ENCODE results near the gene PDE1C. TPM values are rescaled to one million over a fixed set of nuclear protein-coding genes. Genes with fewer than 3 reads are reported as not detected.

Gene PDE1C
- total RNA-seq, 2 donors from 2014 or later: 2.1 to 4.0 TPM

- ATAC-seq: no peak
- DNase-seq: no peak
- intact Hi-C loops (cut with DNase I, micrococcal nuclease): no loop called here
These were observed 20.6 kb downstream of the PDE1C start for GRCh38 chr7:32049599-32049998.

GRCh38 chr7:32048970-32049491 lies 21.2 kb downstream of the PDE1C start:
- intact Hi-C loops (cut with DNase I, micrococcal nuclease): no loop called here
- DNase-seq (no peak), ATAC-seq (no peak)

DNA sequence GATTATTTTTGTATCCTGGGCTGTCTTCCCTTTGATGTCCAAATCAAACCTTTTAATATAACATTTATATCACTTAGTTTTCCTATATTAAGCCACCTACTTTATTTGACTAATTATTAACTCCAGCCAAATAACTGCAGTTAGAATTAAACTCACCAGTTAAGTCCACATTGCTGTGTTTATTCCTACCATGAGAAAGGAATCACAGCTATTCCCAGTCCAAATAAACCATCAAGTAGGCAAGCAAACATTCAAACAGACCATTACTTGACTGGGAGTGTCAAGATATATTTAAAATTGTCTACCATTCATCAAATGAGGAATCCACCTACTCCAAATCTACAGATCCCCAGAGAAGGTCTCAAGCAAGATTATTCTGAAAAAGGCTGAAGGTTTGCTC lies 22.4 kb downstream of the PDE1C start:
- no peak for DNase-seq
- intact Hi-C loops (cut with DNase I, micrococcal nuclease): no loop called here
- ATAC-seq: no peak

- intact Hi-C loops (cut with DNase I, micrococcal nuclease): no loop called here
- no peak for DNase-seq
- no peak for ATAC-seq
These were observed 23.1 kb downstream of the PDE1C start for GRCh38 chr7:32047075-32047474.

DNA sequence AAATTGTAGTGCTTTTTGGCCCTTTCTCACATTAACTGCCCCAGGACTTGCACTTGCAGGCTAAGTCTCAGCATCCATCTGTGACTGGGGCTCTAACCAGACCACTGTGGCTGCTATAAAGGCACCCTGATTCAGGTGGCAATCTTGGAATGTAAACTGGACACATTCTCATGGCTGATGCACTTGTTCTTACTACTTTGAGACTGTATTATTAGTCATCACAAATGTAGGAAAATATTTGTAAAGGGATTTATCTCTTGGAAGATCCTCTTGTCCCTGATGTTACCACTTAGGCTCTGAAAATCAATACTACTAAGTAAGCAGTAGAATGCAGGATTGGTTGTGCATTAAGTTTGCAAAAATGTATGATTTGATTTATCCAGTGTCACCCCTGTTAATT lies 25.0 kb downstream of the PDE1C start:
- ATAC-seq: no peak
- no peak for DNase-seq
- intact Hi-C loops (cut with DNase I, micrococcal nuclease): no loop called here

GRCh38 chr7:32044739-32045138 lies 25.5 kb downstream of the PDE1C start:
- intact Hi-C loops (cut with DNase I, micrococcal nuclease): no loop called here
- ATAC-seq: no peak
- DNase-seq: no peak

DNA sequence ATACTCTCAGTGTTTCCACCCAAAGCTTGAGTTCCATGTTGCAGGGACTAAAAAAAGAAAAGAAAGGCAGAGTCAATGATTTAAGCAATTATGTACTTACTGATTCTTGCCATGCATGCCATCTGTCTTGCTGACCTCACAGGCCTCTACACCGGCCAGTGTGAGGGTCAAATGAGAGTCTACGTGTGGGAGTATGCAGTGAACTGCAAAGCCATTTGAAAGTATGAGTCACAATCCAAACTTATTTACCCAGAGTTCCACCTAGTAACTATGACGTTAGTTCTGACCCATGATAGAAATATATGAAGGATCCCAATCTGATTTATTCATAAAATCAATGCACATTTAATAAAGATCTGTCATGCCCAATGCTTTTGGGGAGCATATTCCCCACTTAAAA lies 26.5 kb downstream of the PDE1C start:
- intact Hi-C loops (cut with DNase I, micrococcal nuclease): no loop called here
- ATAC-seq (peak; percentile 49), DNase-seq (no peak)

GRCh38 chr7:32042900-32043299 lies 27.3 kb downstream of the PDE1C start:
- ATAC-seq (no peak), DNase-seq (no peak)
- intact Hi-C loops (cut with DNase I, micrococcal nuclease): no loop called here

DNA sequence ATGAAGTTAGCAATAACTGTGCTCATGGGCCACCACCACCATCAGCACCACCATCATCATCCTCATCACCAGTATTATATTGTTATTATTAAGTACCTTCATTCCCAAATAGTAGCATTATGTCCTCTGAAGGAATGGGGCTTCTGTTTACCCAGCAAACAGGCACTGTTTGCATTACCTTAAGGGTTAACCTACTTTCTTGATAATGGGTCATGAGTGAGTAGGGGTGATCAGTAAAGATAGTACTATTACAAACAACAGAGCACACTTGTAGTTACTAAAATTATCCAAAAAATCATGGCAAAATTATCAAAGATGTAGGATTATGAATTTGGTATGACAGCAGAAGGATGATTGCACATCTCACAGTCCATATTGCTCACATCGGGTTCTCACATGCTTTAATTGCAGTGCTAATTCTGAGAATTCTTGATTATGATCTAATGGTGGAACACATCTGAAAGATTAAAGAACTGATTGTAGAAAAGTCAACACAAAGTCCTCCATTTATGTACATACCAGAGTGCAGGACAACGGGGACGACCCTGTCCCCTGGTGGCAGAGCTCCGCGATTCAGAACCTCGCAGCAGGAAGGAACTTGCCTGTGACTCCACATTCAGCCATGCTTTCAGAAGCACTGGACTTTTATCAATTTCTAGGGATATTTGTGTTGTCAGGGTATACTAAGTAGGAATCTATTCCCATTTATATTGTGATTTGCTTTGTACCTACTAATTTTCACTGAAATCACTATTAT lies 31.0 kb downstream of the PDE1C start:
- ATAC-seq: no peak
- no peak for DNase-seq
- intact Hi-C loops (cut with DNase I, micrococcal nuclease): no loop called here

DNA sequence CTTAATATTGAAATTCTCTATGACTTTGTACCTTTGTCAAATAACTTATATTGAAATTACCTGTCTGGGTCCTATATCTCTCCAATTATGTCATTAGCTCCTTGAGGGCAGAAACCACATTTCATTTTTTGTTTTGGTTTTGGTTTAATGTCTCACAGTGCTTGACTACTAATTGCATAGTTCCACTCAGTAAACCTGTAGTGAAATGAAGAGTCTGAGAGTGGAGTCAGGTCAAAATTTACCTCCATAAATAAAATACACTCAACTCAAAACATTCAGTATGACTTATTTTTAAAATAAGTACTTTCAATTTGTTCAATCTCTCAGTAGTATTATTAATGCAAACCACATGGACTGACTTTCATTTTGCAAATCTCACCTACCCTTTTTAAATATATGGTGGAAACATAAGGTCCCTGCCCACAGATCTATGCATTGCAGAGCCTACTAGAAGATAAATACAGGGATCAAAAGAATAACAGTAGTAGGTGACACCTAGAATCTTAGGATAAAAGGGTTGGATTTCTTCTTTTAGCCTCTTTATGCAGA lies 32.5 kb downstream of the PDE1C start:
- no peak for ATAC-seq
- intact Hi-C loops (cut with DNase I, micrococcal nuclease): no loop called here
- no peak for DNase-seq

DNA sequence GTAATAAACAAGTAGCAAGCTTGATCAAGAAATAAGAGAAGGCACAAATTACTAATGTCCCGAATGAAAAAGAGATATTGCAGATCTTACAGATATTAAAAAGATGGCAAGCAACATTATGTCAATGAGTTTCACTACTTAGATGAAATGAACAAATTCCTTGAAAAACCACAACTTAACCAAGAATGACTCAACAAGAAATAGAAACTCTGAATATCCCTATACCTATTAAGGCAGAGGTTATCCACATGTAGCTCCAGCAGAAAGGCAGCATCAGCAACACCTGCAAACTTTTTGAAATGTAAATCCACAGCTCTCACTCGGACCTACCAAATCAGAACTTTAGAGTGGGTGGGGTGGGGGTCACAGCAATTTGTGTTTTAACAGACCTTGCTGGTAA lies 33.6 kb downstream of the PDE1C start:
- intact Hi-C loops (cut with DNase I, micrococcal nuclease): no loop called here
- ATAC-seq: no peak

GRCh38 chr7:32034052-32034451 lies 36.2 kb downstream of the PDE1C start:
- intact Hi-C loops (cut with DNase I, micrococcal nuclease): no loop called here
- peak; percentile 53 for ATAC-seq
- DNase-seq: no peak

More for the DNA sequence above, 33.6 kb downstream of the PDE1C start:
- no peak for DNase-seq

DNA sequence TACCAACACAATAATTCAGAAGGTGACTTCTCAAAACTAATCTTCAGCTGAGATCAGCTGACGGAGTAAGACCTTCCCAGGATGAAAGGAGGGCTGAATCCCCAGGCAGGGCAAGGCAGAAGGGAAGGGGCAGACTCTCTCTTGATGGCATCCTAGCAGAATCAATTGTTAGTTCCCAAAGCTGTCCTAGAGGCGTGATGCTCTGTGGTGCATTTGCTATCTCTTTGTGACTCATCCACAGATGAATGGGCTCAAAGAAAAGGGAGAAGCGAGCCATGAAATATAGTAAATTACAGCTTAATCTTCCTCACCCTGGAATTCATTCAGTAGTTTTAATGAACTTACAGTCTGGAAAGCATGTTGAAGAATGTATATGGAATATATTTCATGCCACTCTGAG lies 37.2 kb downstream of the PDE1C start:
- ATAC-seq (no peak), DNase-seq (no peak)
- intact Hi-C loops (cut with DNase I, micrococcal nuclease): no loop called here

- no peak for DNase-seq
- no peak for ATAC-seq
- intact Hi-C loops (cut with DNase I, micrococcal nuclease): no loop called here
These were observed 38.0 kb downstream of the PDE1C start for GRCh38 chr7:32032211-32032610.

GRCh38 chr7:32030904-32031692 lies 39.1 kb downstream of the PDE1C start:
- intact Hi-C loops (cut with DNase I, micrococcal nuclease): no loop called here
- no peak for ATAC-seq
- no peak for DNase-seq

GRCh38 chr7:32026083-32026425 lies 44.2 kb downstream of the PDE1C start:
- DNase-seq (no peak), ATAC-seq (no peak)
- intact Hi-C loops (cut with DNase I, micrococcal nuclease): no loop called here

- intact Hi-C loops (cut with DNase I, micrococcal nuclease): no loop called here
- ATAC-seq: no peak
- no peak for DNase-seq
These were observed 44.7 kb downstream of the PDE1C start for GRCh38 chr7:32025381-32026082.

GRCh38 chr7:32023376-32023775 lies 46.8 kb downstream of the PDE1C start:
- DNase-seq (no peak), ATAC-seq (no peak)

GRCh38 chr7:32022966-32023365 lies 47.2 kb downstream of the PDE1C start:
- intact Hi-C loops (cut with DNase I, micrococcal nuclease): no loop called here
- ATAC-seq (no peak), DNase-seq (no peak)

More at GRCh38 chr7:32023376-32023775, 46.8 kb downstream of the PDE1C start:
- intact Hi-C loops (cut with DNase I, micrococcal nuclease): no loop called here

Data from left colon (tissue), 2 donors.